H9 (cell line): ENCODE data around the gene THBS3. TPM values are rescaled to one million over a fixed set of nuclear protein-coding genes. Genes with fewer than 3 reads are reported as not detected.

Source experiments
- DNase-seq: peaks from one replicate; pipeline ENCODE4 v3.0.0-alpha.2; 2017
- H2AFZ ChIP-seq: one replicate; pipeline ENCODE4 v1.6.1; 2013; ENCODE audit warnings: mild to moderate bottlenecking, low read length, control low read depth, moderate library complexity
- H2AK5ac ChIP-seq: 2 replicates; pipeline ENCODE4 v1.6.1; 2013; ENCODE audit warnings: low read length, control low read depth, mixed read lengths; ENCODE audit not compliant: insufficient read length
- H2BK120ac ChIP-seq: one replicate; pipeline ENCODE4 v1.6.1; 2013; ENCODE audit warnings: low read depth, mild to moderate bottlenecking, low read length, control low read depth, inconsistent platforms; ENCODE audit not compliant: poor library complexity, severe bottlenecking
- H2BK12ac ChIP-seq: 2 replicates; pipeline ENCODE4 v1.6.1; 2013; ENCODE audit warnings: low read length, control low read depth, mixed read lengths, low read depth; ENCODE audit not compliant: insufficient read length
- H2BK15ac ChIP-seq: 2 replicates; pipeline ENCODE4 v1.6.1; 2013; ENCODE audit warnings: low read depth, low read length, control low read depth
- H2BK20ac ChIP-seq: one replicate; pipeline ENCODE4 v1.6.1; 2013; ENCODE audit warnings: low read depth, mild to moderate bottlenecking, low read length, control low read depth, inconsistent platforms; ENCODE audit not compliant: poor library complexity, severe bottlenecking
- H2BK5ac ChIP-seq: 2 replicates; pipeline ENCODE4 v1.6.1; 2013; ENCODE audit warnings: low read length, control low read depth, mixed read lengths; ENCODE audit not compliant: insufficient read length
- H3K14ac ChIP-seq: 2 replicates; pipeline ENCODE4 v1.6.1; 2013; ENCODE audit warnings: low read length, control low read depth; ENCODE audit not compliant: insufficient read depth
- H3K18ac ChIP-seq: 2 replicates; pipeline ENCODE4 v1.6.1; 2013; ENCODE audit warnings: low read depth, mild to moderate bottlenecking, mixed read lengths, low read length, control low read depth; ENCODE audit not compliant: insufficient read length
- H3K23ac ChIP-seq: 2 replicates; pipeline ENCODE4 v1.6.1; 2013; ENCODE audit warnings: low read length, control low read depth, mixed read lengths, low read depth; ENCODE audit not compliant: insufficient read length
- H3K23me2 ChIP-seq: 2 replicates; pipeline ENCODE4 v1.6.1; 2013; ENCODE audit warnings: low read depth, mild to moderate bottlenecking, mixed read lengths, low read length, control low read depth; ENCODE audit not compliant: insufficient read length, poor library complexity, severe bottlenecking
- H3K27ac ChIP-seq: 2 replicates; pipeline ENCODE4 v1.5.1; 2013; ENCODE audit warnings: low read length, control low read depth, mixed read lengths, low read depth; ENCODE audit not compliant: insufficient read length
- H3K27me3 ChIP-seq: 2 replicates; pipeline ENCODE4 v1.6.1; 2013; ENCODE audit warnings: low read length, control low read depth, inconsistent platforms; ENCODE audit not compliant: insufficient read depth
- H3K4ac ChIP-seq: 2 replicates; pipeline ENCODE4 v1.6.1; 2013; ENCODE audit warnings: low read depth, mild to moderate bottlenecking, control low read depth, inconsistent platforms, low read length, moderate library complexity
- H3K4me1 ChIP-seq: 2 replicates; pipeline ENCODE4 v1.6.1; 2013; ENCODE audit warnings: low read length, control low read depth, inconsistent platforms; ENCODE audit not compliant: insufficient read depth
- H3K4me2 ChIP-seq: 2 replicates; pipeline ENCODE4 v1.6.1; 2013; ENCODE audit warnings: low read length, control low read depth, mixed read lengths; ENCODE audit not compliant: insufficient read length, insufficient read depth
- H3K56ac ChIP-seq: 2 replicates; pipeline ENCODE4 v1.6.1; 2013; ENCODE audit warnings: low read depth, mild to moderate bottlenecking, mixed read lengths, low read length, control low read depth; ENCODE audit not compliant: insufficient read length
- H3K79me1 ChIP-seq: 2 replicates; pipeline ENCODE4 v1.6.1; 2013; ENCODE audit warnings: low read depth, mild to moderate bottlenecking, moderate library complexity, low read length, control low read depth, inconsistent platforms; ENCODE audit not compliant: insufficient read depth, poor library complexity, severe bottlenecking
- H3K79me2 ChIP-seq: 2 replicates; pipeline ENCODE4 v1.6.1; 2013; ENCODE audit warnings: low read length, control low read depth, inconsistent platforms; ENCODE audit not compliant: insufficient read depth
- H3K9ac ChIP-seq: 2 replicates; pipeline ENCODE4 v1.6.1; 2013; ENCODE audit warnings: low read length, control low read depth, mixed read lengths; ENCODE audit not compliant: insufficient read length; ENCODE audit errors: extremely low read depth
- H3K9me3 ChIP-seq: one replicate; pipeline ENCODE4 v1.6.1; 2013; ENCODE audit warnings: low read depth, low read length, inconsistent platforms; ENCODE audit not compliant: control insufficient read depth
- H3T11ph ChIP-seq: one replicate; pipeline ENCODE4 v1.6.1; 2013; ENCODE audit warnings: mild to moderate bottlenecking, low read length, control low read depth, inconsistent platforms
- H4K20me1 ChIP-seq: one replicate; pipeline ENCODE4 v1.6.1; 2013; ENCODE audit not compliant: control insufficient read depth, insufficient read length, insufficient read depth
- H4K5ac ChIP-seq: 2 replicates; pipeline ENCODE4 v1.6.1; 2013; ENCODE audit warnings: low read depth, mild to moderate bottlenecking, mixed read lengths, low read length, control low read depth; ENCODE audit not compliant: insufficient read length
- H4K8ac ChIP-seq: replicated peaks from 2 replicates; pipeline ENCODE4 v1.6.1; 2013; ENCODE audit warnings: low read length, control low read depth, mixed read lengths, low read depth; ENCODE audit not compliant: insufficient read length
- H4K91ac ChIP-seq: 2 replicates; pipeline ENCODE4 v1.6.1; 2013; ENCODE audit warnings: low read depth, mild to moderate bottlenecking, moderate library complexity, mixed read lengths, low read length, control low read depth; ENCODE audit not compliant: insufficient read length
- H3K27ac Mint-ChIP-seq, 3 experiments: 2 replicates in 2 of 3; 3 replicates in 1 of 3; pipeline ENCODE4 v1.8.0; 2020 to 2021; ENCODE audit warnings: mixed read lengths in 3 of 3, mild to moderate bottlenecking in 1 of 3, moderate library complexity in 1 of 3
- H3K27me3 Mint-ChIP-seq: 2 replicates; pipeline ENCODE4 v1.8.0; 2021; ENCODE audit warnings: low read depth, mild to moderate bottlenecking, moderate library complexity, mixed read lengths
- H3K36me3 Mint-ChIP-seq, 3 experiments: 2 replicates in 2 of 3; 3 replicates in 1 of 3; pipeline ENCODE4 v1.8.0; 2020 to 2021; ENCODE audit warnings: low read depth in 3 of 3, mixed read lengths in 3 of 3; ENCODE audit not compliant: insufficient read depth in 1 of 3
- H3K4me1 Mint-ChIP-seq, 2 experiments: 2 replicates each; pipeline ENCODE4 v1.8.0; 2020; ENCODE audit warnings: mixed read lengths in 2 of 2
- H3K4me3 Mint-ChIP-seq, 2 experiments: 2 replicates in 1 of 2; 3 replicates in 1 of 2; pipeline ENCODE4 v1.8.0; 2020 to 2021; ENCODE audit warnings: mild to moderate bottlenecking in 2 of 2, mixed read lengths in 2 of 2, moderate library complexity in 1 of 2
- H3K9me3 Mint-ChIP-seq, 2 experiments: 2 replicates in 1 of 2; 3 replicates in 1 of 2; pipeline ENCODE4 v1.8.0; 2020; ENCODE audit warnings: mild to moderate bottlenecking in 2 of 2, mixed read lengths in 2 of 2, moderate library complexity in 1 of 2
- CTCF ChIP-seq: fragments of 200-600 bp; sonication (generic); conservative IDR thresholded peaks from 3 replicates; pipeline ENCODE4 v1.8.0; 2021; ENCODE audit warnings: antibody characterized with exemption, mild to moderate bottlenecking
- WGBS: extraction: QIAGEN DNeasy Blood & Tissue Kit; methylation state at CpG from one replicate; pipeline ENCODE4 v1.1.7; 2013; ENCODE audit warnings: missing lambda C conversion rate, low lambda C conversion rate, mixed read lengths; ENCODE audit not compliant: insufficient read length; ENCODE audit errors: extremely low coverage; 5-methylcytosine and 5-hydroxymethylcytosine counted together
- total RNA-seq: library from RNA; stranded (reverse); gene quantifications from 2 replicates; pipeline ENCODE4 v1.2.1, GENCODE V29; 2021

The THBS3 gene
- total RNA-seq, 1 experiment from 2014 or later = 5.9 TPM

DNA sequence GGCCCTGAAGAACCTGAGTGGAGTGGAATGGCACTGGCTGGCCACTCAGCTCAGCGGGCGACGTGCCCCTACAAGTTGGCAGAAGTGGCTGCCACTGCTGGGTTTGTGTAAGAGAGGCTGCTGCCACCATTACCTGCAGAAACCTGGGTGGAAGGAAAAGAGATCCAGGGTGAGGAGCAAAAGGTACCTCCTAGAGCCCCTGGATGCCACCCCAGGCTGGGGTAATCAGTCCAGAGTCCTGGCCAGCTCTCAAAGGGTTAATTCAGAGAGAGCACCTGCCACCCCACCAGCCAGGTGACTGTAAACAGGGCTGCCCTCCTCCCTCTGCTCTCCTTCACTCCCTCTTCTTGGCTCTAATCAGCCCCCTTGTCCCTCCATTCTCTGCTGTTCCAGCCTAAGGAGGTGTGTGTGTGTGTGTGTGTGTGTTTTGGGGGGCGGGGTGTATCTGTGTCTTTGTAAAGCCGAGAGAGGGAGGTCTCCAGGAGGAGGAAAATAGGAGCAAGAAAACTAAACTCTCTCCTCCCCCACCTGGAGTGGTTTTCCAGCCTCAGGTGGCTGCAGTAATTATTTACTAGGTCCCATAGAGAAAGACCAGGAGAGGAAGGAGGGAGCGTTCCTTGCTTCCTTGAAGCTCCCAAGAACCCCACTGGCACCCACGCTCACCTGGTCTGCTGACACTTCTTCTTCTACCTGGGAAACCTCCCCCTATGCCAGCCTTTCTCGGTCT lies 21.5 kb downstream of the THBS3 start:
- WGBS = no CpG with 5 or more reads among the region's 8 CpGs
- Histone ChIP-seq H2BK120ac (no peak overlapping the region), H3K14ac (no peak overlapping the region), H3K4ac (no peak overlapping the region), H2BK20ac (no peak overlapping the region), H3K9me3 (no peaks in the 10 kb centered on the region), H3K18ac (no peak overlapping the region), H3K56ac (no peak overlapping the region), H3K4me1 (peaks cover 3% of the 10 kb centered on the region), H2BK12ac (no peak overlapping the region), H3K9ac (no peak overlapping the region), H3K79me1 (no peaks in the 10 kb centered on the region), H2AFZ (no peak overlapping the region), H4K91ac (no peak overlapping the region), H3K27me3 (no peaks in the 10 kb centered on the region), H3K4me2 (no peak overlapping the region), H4K20me1 (no peaks in the 10 kb centered on the region), H4K8ac (no peak overlapping the region), H2AK5ac (no peak overlapping the region), H3K79me2 (no peaks in the 10 kb centered on the region), H3T11ph (no peak overlapping the region), H2BK15ac (no peak overlapping the region), H3K27ac (no peak overlapping the region), H4K5ac (no peak overlapping the region), H3K23ac (no peak overlapping the region), H3K23me2 (no peaks in the 10 kb centered on the region), H2BK5ac (no peak overlapping the region)
- Mint-ChIP-seq H3K9me3 (peaks cover 0 to 2% of the 10 kb centered on the region in 2 experiments; a peak in 1 of 5 replicates), H3K36me3 (peaks cover 11 to 32% (median 27%) of the 10 kb centered on the region in 3 experiments; a peak in 6 of 7 replicates), H3K4me3 (peak overlapping the region; percentile 22 to 45; a peak in 4 of 5 replicates), H3K4me1 (peaks cover 17 to 31% of the 10 kb centered on the region in 2 experiments), H3K27me3 (peaks cover 1% of the 10 kb centered on the region; the same call in 1 of the 2 replicates), H3K27ac (peak overlapping the region in 2 of 3 experiments; percentile 75 to 97; a peak in 3 of 7 replicates)
- no peak for TF ChIP-seq CTCF
- DNase-seq = no peak
